BJ (cell line): Measurements from ENCODE around the gene CBX3. TPM values are rescaled to one million over a fixed set of nuclear protein-coding genes. Genes with fewer than 3 reads are reported as not detected.

Source experiments
- CTCF ChIA-PET: fragments of 350-600 bp; formaldehyde crosslinking; extraction: SDS; loops from one replicate; lab custom pipeline; 2021; ENCODE audit warnings: antibody characterized with exemption, inconsistent platforms; lab: Yijun Ruan, JAX
- POLR2A ChIA-PET: fragments of 300-600 bp; sonication (Branson Sonifier 250); formaldehyde crosslinking; extraction: SDS; loops from one replicate; lab custom pipeline; 2021; ENCODE audit warnings: antibody characterized with exemption; lab: Charles Lee
- DNase-seq: peaks from one replicate; pipeline ENCODE4 v3.0.0-alpha.2; 2011; ENCODE audit warnings: low read depth
- H3K27me3 ChIP-seq: 2 replicates; pipeline ENCODE4 v1.6.0; 2011; ENCODE audit warnings: low read length; ENCODE audit not compliant: control insufficient read depth, insufficient read depth
- H3K36me3 ChIP-seq: 2 replicates; pipeline ENCODE4 v1.5.1; 2011; ENCODE audit warnings: low read length; ENCODE audit not compliant: control insufficient read depth, insufficient read depth
- H3K4me3 ChIP-seq: 2 replicates; pipeline ENCODE4 v1.5.1; 2011; ENCODE audit warnings: low read depth, mild to moderate bottlenecking, control low read depth, low read length
- polyA plus RNA-seq: library from polyadenylated mRNA; depleted of rRNA; stranded (reverse); fragments of >200 nt; gene quantifications from 2 replicates; pipeline ENCODE4 v1.2.3, GENCODE V29; 2011
- TF ChIP-seq, protein P1 (sequence below): IDR thresholded peaks from 2 replicates; pipeline ENCODE4 v1.5.1; 2011; ENCODE audit warnings: low read depth, mild to moderate bottlenecking, control low read depth, inconsistent platforms, low read length, moderate library complexity; ENCODE audit not compliant: insufficient read depth

CBX3 gene
- polyA plus RNA-seq, 1 experiment = 37.0 TPM

DNA sequence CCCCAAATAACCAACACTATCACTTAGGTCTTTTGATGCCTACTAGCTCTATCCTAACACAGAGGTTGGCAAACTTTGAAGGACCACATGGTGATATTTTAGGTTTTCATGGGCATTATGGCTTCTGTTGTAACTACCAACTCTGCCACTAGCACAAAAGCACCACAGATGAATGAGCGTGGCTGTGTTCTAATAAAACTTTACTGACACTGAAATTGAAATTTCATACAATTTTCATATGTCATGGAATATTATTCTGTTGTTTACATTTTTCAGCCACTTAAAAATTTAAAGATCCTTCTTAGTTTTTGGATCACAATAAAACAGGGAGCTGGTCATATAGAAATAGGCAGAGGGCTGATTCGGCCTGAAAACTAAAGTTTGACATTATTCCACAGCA, 26.4 kb downstream of the CBX3 start:
- Histone ChIP-seq H3K36me3 (no peaks in the 10 kb centered on the region), H3K27me3 (no peaks in the 10 kb centered on the region), H3K4me3 (no peak overlapping the region)
- ChIA-PET POLR2A (no interaction called here), CTCF (interaction anchor here (1.2 kb wide), 1 partner anchor 16 kb away, joined by 4 read pairs; no protein-coding TSS in a partner anchor)
- DNase-seq = no peak
- TF ChIP-seq, protein P1, sequence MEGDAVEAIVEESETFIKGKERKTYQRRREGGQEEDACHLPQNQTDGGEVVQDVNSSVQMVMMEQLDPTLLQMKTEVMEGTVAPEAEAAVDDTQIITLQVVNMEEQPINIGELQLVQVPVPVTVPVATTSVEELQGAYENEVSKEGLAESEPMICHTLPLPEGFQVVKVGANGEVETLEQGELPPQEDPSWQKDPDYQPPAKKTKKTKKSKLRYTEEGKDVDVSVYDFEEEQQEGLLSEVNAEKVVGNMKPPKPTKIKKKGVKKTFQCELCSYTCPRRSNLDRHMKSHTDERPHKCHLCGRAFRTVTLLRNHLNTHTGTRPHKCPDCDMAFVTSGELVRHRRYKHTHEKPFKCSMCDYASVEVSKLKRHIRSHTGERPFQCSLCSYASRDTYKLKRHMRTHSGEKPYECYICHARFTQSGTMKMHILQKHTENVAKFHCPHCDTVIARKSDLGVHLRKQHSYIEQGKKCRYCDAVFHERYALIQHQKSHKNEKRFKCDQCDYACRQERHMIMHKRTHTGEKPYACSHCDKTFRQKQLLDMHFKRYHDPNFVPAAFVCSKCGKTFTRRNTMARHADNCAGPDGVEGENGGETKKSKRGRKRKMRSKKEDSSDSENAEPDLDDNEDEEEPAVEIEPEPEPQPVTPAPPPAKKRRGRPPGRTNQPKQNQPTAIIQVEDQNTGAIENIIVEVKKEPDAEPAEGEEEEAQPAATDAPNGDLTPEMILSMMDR = no peak

DNA sequence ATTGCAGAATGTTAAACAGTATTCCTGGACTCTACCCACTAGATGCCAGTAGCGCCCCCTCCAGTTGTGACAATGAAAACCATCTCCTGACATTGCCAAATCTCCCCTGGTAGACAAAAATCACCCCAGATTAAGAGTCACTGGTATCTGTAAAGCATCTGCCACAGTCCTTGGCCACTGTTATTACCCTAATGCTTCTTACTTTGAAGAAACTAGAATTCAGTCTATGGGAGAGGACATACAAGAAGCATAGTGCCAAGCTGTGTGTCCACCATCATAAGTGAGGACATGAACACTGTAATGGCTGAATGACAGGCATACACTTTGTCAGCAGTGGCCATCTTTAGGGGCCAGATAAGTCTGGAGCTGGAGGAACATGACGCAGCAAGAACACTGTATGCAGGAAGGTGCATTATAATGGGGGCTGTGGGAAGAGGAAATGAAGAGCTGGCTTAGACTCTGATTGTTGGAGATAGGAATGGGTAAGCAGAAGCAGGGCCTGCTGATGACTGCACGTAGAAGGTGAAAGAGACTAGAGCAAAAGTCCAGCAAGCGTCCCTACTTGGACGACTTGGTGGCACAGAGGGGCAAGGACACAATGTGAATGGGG, 32.5 kb downstream of the CBX3 start:
- ChIA-PET CTCF (no interaction called here), POLR2A (no interaction called here)
- peaks cover 2% of the 10 kb centered on the region; the same call in 1 of the 2 replicates for H3K27me3 ChIP-seq
- H3K4me3 ChIP-seq = no peak overlapping the region
- TF ChIP-seq, protein P1 = no peak
- DNase-seq = no peak
- no peaks in the 10 kb centered on the region for H3K36me3 ChIP-seq

GRCh38 chr7:26237035-26237807, 35.7 kb downstream of the CBX3 start:
- ChIA-PET CTCF (no interaction called here), POLR2A (no interaction called here)
- TF ChIP-seq, protein P1 = no peak
- Histone ChIP-seq H3K27me3 (peaks cover 2% of the 10 kb centered on the region; the same call in 1 of the 2 replicates), H3K4me3 (no peak overlapping the region), H3K36me3 (no peaks in the 10 kb centered on the region)
- no peak for DNase-seq

DNA sequence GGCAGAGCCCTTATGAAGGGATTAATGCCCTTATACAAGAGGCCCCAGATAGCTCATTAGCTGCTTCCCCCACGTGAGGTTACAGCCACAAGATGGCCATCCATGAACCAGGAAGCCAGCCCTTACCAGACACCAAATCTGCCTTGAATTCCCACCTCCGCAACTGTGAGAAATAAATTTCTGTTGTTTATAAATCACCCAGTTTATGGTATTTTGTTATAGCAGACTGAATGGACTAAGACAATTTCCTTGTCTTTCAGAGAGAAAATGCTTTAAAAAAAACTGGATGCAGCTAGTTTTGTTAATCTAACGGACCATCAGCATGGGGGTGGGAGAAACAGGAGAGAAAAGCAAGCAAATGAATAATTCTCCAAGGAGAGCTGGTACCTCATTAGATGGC, 36.5 kb downstream of the CBX3 start:
- ChIA-PET CTCF (no interaction called here), POLR2A (no interaction called here)
- no peak for DNase-seq
- Histone ChIP-seq H3K4me3 (no peak overlapping the region), H3K27me3 (peaks cover 2% of the 10 kb centered on the region; the same call in 1 of the 2 replicates), H3K36me3 (no peaks in the 10 kb centered on the region)
- TF ChIP-seq, protein P1 = no peak

DNA sequence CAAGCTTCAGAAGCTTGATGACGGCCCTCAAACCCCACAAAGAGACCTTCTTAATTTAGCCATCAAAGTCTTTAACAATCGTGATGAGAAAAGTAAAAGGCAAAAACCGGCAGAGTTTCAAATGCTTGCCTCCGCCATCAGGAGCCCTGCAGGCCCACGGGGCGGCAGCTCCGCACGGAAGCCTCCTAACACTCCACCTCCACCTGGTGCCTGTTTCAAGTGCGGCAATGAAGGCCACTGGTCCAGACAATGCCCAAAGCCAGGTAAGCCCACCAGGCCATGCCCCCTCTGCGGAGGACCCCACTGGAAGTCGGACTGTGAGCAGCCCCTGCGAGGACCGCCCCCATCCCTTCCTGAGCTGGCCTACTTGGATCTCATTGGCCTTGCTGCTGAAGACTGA, 43.6 kb downstream of the CBX3 start:
- ChIA-PET POLR2A (no interaction called here), CTCF (interaction anchor here (1.1 kb wide), 1 partner anchor 30 kb away, joined by 3 read pairs; no protein-coding TSS in a partner anchor)
- no peaks in the 10 kb centered on the region for H3K27me3 ChIP-seq
- TF ChIP-seq, protein P1 = no peak
- H3K4me3 ChIP-seq = no peak overlapping the region
- no peaks in the 10 kb centered on the region for H3K36me3 ChIP-seq
- no peak for DNase-seq
